Neural cell (in vitro differentiated cells): ENCODE results near the gene SLC37A2. TPM values are rescaled to one million over a fixed set of nuclear protein-coding genes. Genes with fewer than 3 reads are reported as not detected.
A peak's percentile ranks its signal among the peaks of the same experiment; 100 is the strongest.

ENCODE experiments used
- H2AFZ ChIP-seq: fragments of 200-600, 300-800 bp; sonication (generic), shearing (Covaris generic); 2 replicates; pipeline ENCODE4 v1.6.0; 2014; ENCODE audit warnings: low read depth, mild to moderate bottlenecking, antibody characterized with exemption, low read length, moderate library complexity
- H3F3A ChIP-seq: fragments of 200-600 bp; shearing (Covaris generic); 2 replicates; pipeline ENCODE4 v1.6.1; 2016; ENCODE audit warnings: mild to moderate bottlenecking, moderate library complexity, mixed read lengths, antibody characterized with exemption, low read length; ENCODE audit not compliant: insufficient read depth, poor library complexity, severe bottlenecking
- H3K27ac ChIP-seq: fragments of 200-600, 300-800 bp; sonication (generic), shearing (Covaris generic); 2 replicates; pipeline ENCODE4 v1.5.1; 2014; ENCODE audit warnings: mild to moderate bottlenecking, low read length, moderate library complexity
- H3K27me3 ChIP-seq: fragments of 300-800, 200-600 bp; sonication (generic), shearing (Covaris generic); 2 replicates; pipeline ENCODE4 v1.6.0; 2014; ENCODE audit warnings: mild to moderate bottlenecking, low read depth, low read length, moderate library complexity; ENCODE audit not compliant: insufficient read depth
- H3K36me3 ChIP-seq: fragments of 300-800, 200-600 bp; sonication (generic), shearing (Covaris generic); 2 replicates; pipeline ENCODE4 v1.5.1; 2014; ENCODE audit warnings: mild to moderate bottlenecking, antibody characterized with exemption, low read length, moderate library complexity; ENCODE audit not compliant: insufficient read depth
- H3K4me2 ChIP-seq: fragments of 300-800, 200-600 bp; sonication (generic), shearing (Covaris generic); 2 replicates; pipeline ENCODE4 v1.6.0; 2014; ENCODE audit warnings: mild to moderate bottlenecking, low read length
- H3K4me3 ChIP-seq: fragments of 300-800, 200-600 bp; sonication (generic), shearing (Covaris generic); 2 replicates; pipeline ENCODE4 v1.5.1; 2014; ENCODE audit warnings: mild to moderate bottlenecking, low read length, moderate library complexity
- H3K79me2 ChIP-seq: fragments of 200-600 bp; shearing (Covaris generic); replicated peaks from 2 replicates; pipeline ENCODE4 v1.6.0; 2014; ENCODE audit warnings: mild to moderate bottlenecking, low read length, moderate library complexity; ENCODE audit not compliant: insufficient read depth
- H3K9ac ChIP-seq: fragments of 300-800, 200-600 bp; sonication (generic), shearing (Covaris generic); 2 replicates; pipeline ENCODE4 v1.6.1; 2016; ENCODE audit warnings: mild to moderate bottlenecking, low read length, mixed read lengths
- H3K9me2 ChIP-seq: fragments of 200-600 bp; shearing (Covaris generic); 2 replicates; pipeline ENCODE4 v1.6.1; 2016; ENCODE audit warnings: mild to moderate bottlenecking, low read length, mixed read lengths; ENCODE audit not compliant: insufficient read depth
- H3K9me3 ChIP-seq: fragments of 200-600, 300-800 bp; sonication (generic), shearing (Covaris generic); 2 replicates; pipeline ENCODE4 v1.6.1; 2016; ENCODE audit warnings: mild to moderate bottlenecking, mixed run types, low read length, moderate library complexity, mixed read lengths
- H4K20me1 ChIP-seq: fragments of 200-600 bp; shearing (Covaris generic); 2 replicates; pipeline ENCODE4 v1.6.1; 2016; ENCODE audit warnings: mild to moderate bottlenecking, mixed run types; ENCODE audit not compliant: insufficient read depth
- EP300 ChIP-seq: fragments of 450-650 bp; conservative IDR thresholded peaks from 2 replicates; pipeline ENCODE4 v1.6.1; 2014; ENCODE audit warnings: antibody characterized with exemption, mild to moderate bottlenecking, moderate library complexity; ENCODE audit not compliant: poor library complexity, severe bottlenecking
- EZH2 ChIP-seq: fragments of 200-600, 300-800 bp; shearing (Covaris generic), sonication (generic); IDR thresholded peaks from 2 replicates; pipeline ENCODE4 v1.6.1; 2014; ENCODE audit warnings: antibody characterized with exemption, low read length, borderline replicate concordance, mild to moderate bottlenecking; ENCODE audit not compliant: insufficient read depth, poor library complexity, severe bottlenecking
- MXI1 ChIP-seq: fragments of 450-650 bp; conservative IDR thresholded peaks from 2 replicates; pipeline ENCODE4 v1.6.1; 2014; ENCODE audit warnings: antibody characterized with exemption, mild to moderate bottlenecking; ENCODE audit not compliant: poor library complexity, severe bottlenecking
- POLR2AphosphoS5 ChIP-seq: IDR thresholded peaks from 2 replicates; pipeline ENCODE4 v1.6.1; 2012
- RAD21 ChIP-seq: fragments of 450-650 bp; conservative IDR thresholded peaks from 2 replicates; pipeline ENCODE4 v1.6.1; 2014; ENCODE audit warnings: antibody characterized with exemption, mild to moderate bottlenecking, moderate library complexity
- SMC3 ChIP-seq: fragments of 450-650 bp; conservative IDR thresholded peaks from 2 replicates; pipeline ENCODE4 v1.6.1; 2014; ENCODE audit warnings: antibody characterized with exemption, mild to moderate bottlenecking, moderate library complexity; ENCODE audit not compliant: poor library complexity
- TAF1 ChIP-seq: IDR thresholded peaks from 2 replicates; pipeline ENCODE4 v1.6.1; 2012; ENCODE audit warnings: low read depth
- polyA plus RNA-seq: library from polyadenylated mRNA; depleted of rRNA; stranded (reverse); fragments of >200 nt; gene quantifications from 2 replicates; pipeline ENCODE4 v1.2.3, GENCODE V29; 2014
- TF ChIP-seq, protein P1 (sequence below): IDR thresholded peaks from 2 replicates; pipeline ENCODE4 v1.6.1; 2012; ENCODE audit warnings: borderline replicate concordance
- TF ChIP-seq, protein P2 (sequence below): fragments of 450-650 bp; IDR thresholded peaks from 2 replicates; pipeline ENCODE4 v1.5.1; 2014; ENCODE audit warnings: antibody characterized with exemption, mild to moderate bottlenecking, moderate library complexity; ENCODE audit not compliant: poor library complexity, severe bottlenecking

The SLC37A2 gene
- polyA plus RNA-seq, 1 donor from 2014 or later: 0.12 TPM

DNA sequence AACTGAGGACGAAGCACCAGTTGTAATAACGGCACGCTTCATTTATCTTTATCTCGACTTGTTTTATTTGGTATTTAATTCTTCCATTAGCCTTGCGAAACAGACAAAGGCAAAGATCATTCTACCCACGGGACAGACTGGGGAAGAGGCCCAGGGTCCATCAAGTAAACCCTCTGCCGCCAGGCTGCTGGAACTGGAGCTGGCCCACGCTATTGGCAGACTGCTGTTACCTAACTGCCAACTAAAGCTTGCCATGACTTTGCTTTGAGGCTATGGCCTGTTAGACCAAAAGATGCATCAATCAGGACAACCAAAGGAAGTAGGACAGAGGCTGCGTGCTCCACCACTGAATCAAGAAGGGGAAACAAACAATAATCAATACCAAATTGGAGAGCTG is 49.1 kb downstream of the SLC37A2 start:
- no peaks in the 10 kb centered on the region for H3K27me3 ChIP-seq
- H3K27ac ChIP-seq: peak overlapping the region; percentile 87
- peak overlapping the region; percentile 78 for H3K4me3 ChIP-seq
- H3K36me3 ChIP-seq: no peaks in the 10 kb centered on the region
- H3K9me3 ChIP-seq: no peaks in the 10 kb centered on the region
- peaks cover 6% of the 10 kb centered on the region for H3K79me2 ChIP-seq
- H4K20me1 ChIP-seq: no peaks in the 10 kb centered on the region
- peak overlapping the region; percentile 61 for H3K4me2 ChIP-seq
- TF ChIP-seq TAF1: no peak
- TF ChIP-seq SMC3: no peak
- TF ChIP-seq, protein P1, sequence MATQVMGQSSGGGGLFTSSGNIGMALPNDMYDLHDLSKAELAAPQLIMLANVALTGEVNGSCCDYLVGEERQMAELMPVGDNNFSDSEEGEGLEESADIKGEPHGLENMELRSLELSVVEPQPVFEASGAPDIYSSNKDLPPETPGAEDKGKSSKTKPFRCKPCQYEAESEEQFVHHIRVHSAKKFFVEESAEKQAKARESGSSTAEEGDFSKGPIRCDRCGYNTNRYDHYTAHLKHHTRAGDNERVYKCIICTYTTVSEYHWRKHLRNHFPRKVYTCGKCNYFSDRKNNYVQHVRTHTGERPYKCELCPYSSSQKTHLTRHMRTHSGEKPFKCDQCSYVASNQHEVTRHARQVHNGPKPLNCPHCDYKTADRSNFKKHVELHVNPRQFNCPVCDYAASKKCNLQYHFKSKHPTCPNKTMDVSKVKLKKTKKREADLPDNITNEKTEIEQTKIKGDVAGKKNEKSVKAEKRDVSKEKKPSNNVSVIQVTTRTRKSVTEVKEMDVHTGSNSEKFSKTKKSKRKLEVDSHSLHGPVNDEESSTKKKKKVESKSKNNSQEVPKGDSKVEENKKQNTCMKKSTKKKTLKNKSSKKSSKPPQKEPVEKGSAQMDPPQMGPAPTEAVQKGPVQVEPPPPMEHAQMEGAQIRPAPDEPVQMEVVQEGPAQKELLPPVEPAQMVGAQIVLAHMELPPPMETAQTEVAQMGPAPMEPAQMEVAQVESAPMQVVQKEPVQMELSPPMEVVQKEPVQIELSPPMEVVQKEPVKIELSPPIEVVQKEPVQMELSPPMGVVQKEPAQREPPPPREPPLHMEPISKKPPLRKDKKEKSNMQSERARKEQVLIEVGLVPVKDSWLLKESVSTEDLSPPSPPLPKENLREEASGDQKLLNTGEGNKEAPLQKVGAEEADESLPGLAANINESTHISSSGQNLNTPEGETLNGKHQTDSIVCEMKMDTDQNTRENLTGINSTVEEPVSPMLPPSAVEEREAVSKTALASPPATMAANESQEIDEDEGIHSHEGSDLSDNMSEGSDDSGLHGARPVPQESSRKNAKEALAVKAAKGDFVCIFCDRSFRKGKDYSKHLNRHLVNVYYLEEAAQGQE: no peak
- TF ChIP-seq RAD21: no peak
- no peak for TF ChIP-seq EZH2
- TF ChIP-seq MXI1: no peak
- TF ChIP-seq, protein P2, sequence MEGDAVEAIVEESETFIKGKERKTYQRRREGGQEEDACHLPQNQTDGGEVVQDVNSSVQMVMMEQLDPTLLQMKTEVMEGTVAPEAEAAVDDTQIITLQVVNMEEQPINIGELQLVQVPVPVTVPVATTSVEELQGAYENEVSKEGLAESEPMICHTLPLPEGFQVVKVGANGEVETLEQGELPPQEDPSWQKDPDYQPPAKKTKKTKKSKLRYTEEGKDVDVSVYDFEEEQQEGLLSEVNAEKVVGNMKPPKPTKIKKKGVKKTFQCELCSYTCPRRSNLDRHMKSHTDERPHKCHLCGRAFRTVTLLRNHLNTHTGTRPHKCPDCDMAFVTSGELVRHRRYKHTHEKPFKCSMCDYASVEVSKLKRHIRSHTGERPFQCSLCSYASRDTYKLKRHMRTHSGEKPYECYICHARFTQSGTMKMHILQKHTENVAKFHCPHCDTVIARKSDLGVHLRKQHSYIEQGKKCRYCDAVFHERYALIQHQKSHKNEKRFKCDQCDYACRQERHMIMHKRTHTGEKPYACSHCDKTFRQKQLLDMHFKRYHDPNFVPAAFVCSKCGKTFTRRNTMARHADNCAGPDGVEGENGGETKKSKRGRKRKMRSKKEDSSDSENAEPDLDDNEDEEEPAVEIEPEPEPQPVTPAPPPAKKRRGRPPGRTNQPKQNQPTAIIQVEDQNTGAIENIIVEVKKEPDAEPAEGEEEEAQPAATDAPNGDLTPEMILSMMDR: no peak
- no peak for TF ChIP-seq EP300
- TF ChIP-seq POLR2AphosphoS5: no peak
- no peaks in the 10 kb centered on the region for H3K9me2 ChIP-seq
- no peaks in the 10 kb centered on the region for H3F3A ChIP-seq
- peak overlapping the region; percentile 77 for H2AFZ ChIP-seq
- peak overlapping the region; percentile 78 for H3K9ac ChIP-seq

DNA sequence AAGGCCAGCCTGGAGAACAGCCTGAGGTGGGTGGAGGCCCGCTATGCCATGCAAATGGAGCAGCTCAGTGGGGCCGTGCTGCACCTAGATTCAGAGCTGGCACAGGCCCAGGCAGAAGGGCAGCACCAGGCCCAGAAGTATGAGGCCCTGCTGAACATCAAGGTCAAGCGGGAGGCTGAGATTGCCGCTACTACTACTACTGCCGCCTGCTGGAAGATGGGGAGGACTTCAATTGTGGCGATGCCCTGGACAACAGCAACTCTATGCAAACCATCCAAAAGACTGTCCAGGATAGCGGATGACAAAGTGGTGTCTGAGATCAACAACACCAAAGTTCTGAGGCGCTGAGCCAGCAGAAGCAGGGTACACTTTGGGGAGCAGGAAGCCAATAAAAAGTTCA is 51.4 kb downstream of the SLC37A2 start:
- Histone ChIP-seq H3K36me3 (no peaks in the 10 kb centered on the region), H3K9me3 (no peaks in the 10 kb centered on the region), H3K27me3 (no peaks in the 10 kb centered on the region), H3K4me3 (no peak overlapping the region), H3F3A (no peaks in the 10 kb centered on the region), H3K27ac (no peak overlapping the region), H3K9ac (no peak overlapping the region), H4K20me1 (no peaks in the 10 kb centered on the region), H3K79me2 (no peaks in the 10 kb centered on the region), H3K9me2 (no peaks in the 10 kb centered on the region), H3K4me2 (no peak overlapping the region), H2AFZ (no peak overlapping the region)
- TF ChIP-seq POLR2AphosphoS5: no peak
- TF ChIP-seq, protein P2: no peak
